Measurements from ENCODE around the gene NLRP8. TPM values are rescaled to one million over a fixed set of nuclear protein-coding genes. Genes with fewer than 3 reads are reported as not detected.

NLRP8 gene
- total and polyA plus RNA-seq, 9 of the 15 experiments (the other 6 are each of a cell fraction or from before 2014, with no cell fraction given) = not detected

DNA sequence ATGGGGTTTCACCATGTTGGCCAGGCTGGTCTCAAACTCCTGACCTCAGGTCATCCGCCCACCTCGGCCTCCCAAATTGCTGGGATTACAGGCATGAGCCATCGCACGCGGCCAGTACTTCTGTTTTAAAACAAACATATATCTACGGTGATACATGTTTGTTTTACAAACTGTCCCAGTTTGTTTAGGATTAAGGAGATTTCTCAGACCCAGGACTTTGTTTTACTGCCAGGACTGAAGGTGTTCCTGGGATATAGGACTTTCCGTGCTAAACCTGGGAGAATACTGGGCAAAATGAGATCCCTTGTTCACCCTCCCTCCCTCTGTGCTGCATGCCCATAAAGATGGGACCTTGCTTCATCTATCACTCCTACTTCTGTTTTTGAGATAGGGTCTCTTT lies 8.8 kb downstream of the NLRP8 start (continued):
- no peak for TF ChIP-seq TFAM (CRISPR knock-in tag; conservative IDR thresholded peaks at IDR 0.05)
- TF ChIP-seq ZNF696 (CRISPR knock-in tag; conservative IDR thresholded peaks at IDR 0.05) = no peak

DNA sequence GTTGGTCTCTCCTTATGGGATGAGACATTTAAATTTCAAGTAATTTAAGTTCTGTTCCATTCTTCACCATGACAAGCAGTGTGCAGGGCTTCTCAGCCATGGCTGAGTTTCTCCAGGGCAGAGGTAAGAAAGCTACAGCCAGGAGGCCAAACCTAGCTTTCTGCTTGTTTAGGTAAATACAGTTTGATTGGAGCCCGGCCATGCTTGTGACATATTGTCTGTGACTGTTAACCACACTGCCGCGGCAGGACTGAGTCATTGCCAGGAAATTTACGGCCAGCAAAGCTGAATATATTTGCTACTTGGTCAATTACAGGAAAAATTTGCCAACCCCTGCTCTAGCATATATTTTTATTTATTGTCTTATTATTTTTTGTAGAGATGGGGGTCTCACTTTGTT lies 10.7 kb downstream of the NLRP8 start:
- ATAC-seq (no peak), DNase-seq (ENCODE audit: extremely low read depth in 1 of 4, low spot score in 3 of 4) (no peak), FAIRE-seq (no peak)
- ChIA-PET CTCF (ENCODE audit: low intra/inter-chr PET ratio) (no interaction called here), POLR2A (no interaction called here)
- Histone ChIP-seq H3K9ac (ENCODE audit: insufficient read depth in 1 of 2, low read depth in 2 of 2, low read length in 2 of 2) (no peak overlapping the region), H3K4me3 (no peak overlapping the region), H3K79me2 (ENCODE audit: control insufficient read depth, insufficient read depth, low read length) (no peaks in the 10 kb centered on the region), H3K9me1 (ENCODE audit: control insufficient read depth, insufficient read depth, low read length) (no peaks in the 10 kb centered on the region), H3K4me1 (replicated peaks in 1 of 2; ENCODE audit: control insufficient read depth in 2 of 2, insufficient read depth in 2 of 2, low read length in 2 of 2) (no peaks in the 10 kb centered on the region), H3K9me3 (replicated peaks; ENCODE audit: control insufficient read depth, insufficient read depth, low read depth, low read length) (no peaks in the 10 kb centered on the region), H3K36me3 (ENCODE audit: control insufficient read depth, insufficient read depth, low read length) (no peaks in the 10 kb centered on the region), H4K20me1 (replicated peaks; ENCODE audit: control insufficient read depth, insufficient read depth, low read length) (no peaks in the 10 kb centered on the region), H2AFZ (ENCODE audit: low read depth, low read length) (no peak overlapping the region), H3K27ac (ENCODE audit: extremely low read depth, low read depth, low read length) (no peak overlapping the region), H3K4me2 (ENCODE audit: insufficient read depth, low read length) (no peak overlapping the region), H3K27me3 (ENCODE audit: control insufficient read depth in 2 of 2, insufficient read depth in 2 of 2, low read length in 2 of 2) (peaks cover 18 to 44% of the 10 kb centered on the region in 2 experiments; a peak in 4 of 5 replicates)
- intact Hi-C loops (cut with micrococcal nuclease) = no loop called here
- in situ Hi-C loops (cut with MboI) = no loop called here
- 0% methylated on average over 4 of the region's 4 CpGs for WGBS (ENCODE audit: insufficient coverage, low coverage, missing lambda C conversion rate)
- TF ChIP-seq FOS (IDR thresholded peaks at IDR 0.05; ENCODE audit: extremely low read depth, insufficient read length) = no peak
- TF ChIP-seq, protein P1, sequence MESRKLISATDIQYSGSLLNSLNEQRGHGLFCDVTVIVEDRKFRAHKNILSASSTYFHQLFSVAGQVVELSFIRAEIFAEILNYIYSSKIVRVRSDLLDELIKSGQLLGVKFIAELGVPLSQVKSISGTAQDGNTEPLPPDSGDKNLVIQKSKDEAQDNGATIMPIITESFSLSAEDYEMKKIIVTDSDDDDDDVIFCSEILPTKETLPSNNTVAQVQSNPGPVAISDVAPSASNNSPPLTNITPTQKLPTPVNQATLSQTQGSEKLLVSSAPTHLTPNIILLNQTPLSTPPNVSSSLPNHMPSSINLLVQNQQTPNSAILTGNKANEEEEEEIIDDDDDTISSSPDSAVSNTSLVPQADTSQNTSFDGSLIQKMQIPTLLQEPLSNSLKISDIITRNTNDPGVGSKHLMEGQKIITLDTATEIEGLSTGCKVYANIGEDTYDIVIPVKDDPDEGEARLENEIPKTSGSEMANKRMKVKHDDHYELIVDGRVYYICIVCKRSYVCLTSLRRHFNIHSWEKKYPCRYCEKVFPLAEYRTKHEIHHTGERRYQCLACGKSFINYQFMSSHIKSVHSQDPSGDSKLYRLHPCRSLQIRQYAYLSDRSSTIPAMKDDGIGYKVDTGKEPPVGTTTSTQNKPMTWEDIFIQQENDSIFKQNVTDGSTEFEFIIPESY (CRISPR knock-in tag; IDR thresholded peaks at IDR 0.05) = no peak
- no TSS peak for BruUV-seq (replicated peaks)

Data from K562 (cell line).